Midbrain (tissue), 1 donor: ENCODE measurements around the gene AFF3.
"Not testable (repeated sequence)": the region's sequence is repeated elsewhere in the genome, so short reads cannot be mapped to it uniquely, and the experiment has no call there.

Experiments used
- DNase-seq: peaks from one replicate; lab custom pipeline; 2025; lab: John Stamatoyannopoulos, UW

The AFF3 gene

DNA sequence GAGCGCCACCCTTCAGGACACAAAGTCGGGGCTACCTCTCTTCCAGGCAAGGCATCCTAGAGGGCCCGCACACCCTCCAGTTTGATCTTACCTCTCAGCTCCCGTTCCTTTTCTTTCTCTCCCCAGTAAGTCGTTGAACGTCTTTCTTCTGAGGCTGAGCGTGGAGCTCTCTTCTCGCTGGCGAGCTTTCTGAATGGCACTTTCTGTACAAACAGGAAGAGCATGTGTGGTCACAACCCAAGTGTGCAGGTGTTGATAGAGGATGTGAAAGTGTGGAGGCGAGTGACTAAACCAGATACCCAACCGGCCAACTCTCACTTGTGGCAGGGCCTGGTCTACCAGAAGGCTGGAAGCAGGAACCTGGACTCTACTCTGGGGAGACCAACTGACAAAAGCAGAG is at the start of gene AFF3:
Gene AFF3, minus strand, starts transcription at position 198 of the 400 bp plus-strand sequence. CDS start 38,136 bp downstream, outside the sequence.
- DNase-seq, result no peak

DNA sequence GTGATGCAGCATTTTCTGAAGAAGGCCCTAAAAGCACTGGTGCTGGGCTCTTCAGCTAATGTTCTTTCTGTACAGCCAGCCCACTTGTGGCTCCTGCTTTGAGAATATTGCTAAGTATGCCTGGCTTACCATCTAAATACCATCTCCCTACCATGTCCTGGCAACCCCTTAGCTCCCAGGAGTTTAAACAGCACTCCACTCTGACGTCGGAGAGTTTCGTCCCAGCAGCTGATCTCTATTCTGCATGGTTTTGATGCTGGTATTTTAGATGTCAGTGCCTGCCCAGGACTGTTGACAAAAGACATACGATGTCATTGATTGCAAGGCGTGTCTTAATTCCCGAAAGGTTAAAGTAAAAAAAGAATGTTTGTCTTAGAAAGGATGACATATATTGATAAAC is 47.0 kb upstream of the AFF3 start:
- DNase-seq, result no peak

DNA sequence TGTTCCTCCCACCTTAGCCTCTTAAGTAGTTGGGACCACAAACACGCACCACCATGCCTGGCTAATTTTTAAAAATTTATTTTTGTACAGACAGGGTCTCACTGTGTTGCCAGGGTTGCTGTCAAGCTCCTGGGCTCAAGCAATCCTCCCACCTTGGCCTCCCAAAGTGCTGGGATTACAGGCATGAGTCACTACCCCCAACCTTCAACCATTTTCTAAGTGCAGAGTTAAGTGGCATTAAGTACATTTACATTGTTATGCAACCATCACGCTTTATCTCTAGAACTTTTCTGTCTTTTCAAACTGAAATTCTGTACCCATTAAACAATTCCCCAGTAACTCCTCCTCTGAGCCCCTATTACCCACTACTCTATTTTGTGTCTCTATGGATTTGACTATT is 45.9 kb upstream of the AFF3 start:
- DNase-seq, result no peak

DNA sequence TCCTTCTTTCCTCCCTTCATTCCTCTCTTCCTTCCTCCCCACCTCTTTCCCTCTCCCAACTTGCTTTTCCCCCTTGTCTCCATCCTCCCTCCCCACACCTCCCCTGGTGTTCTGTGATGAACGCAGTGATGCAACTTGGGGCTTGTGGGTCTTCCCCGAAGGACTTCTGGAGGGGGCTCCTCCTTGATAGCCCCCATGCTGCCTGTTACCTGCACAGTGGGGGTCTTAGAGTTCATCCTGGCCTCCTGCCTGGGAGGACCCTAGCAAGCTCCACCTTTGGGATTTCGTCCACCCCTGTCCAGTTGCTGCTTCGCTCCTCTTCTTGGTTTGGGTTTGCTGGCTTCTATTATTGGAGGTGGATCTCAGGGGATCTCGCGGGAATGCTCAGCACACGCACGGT is 43.7 kb upstream of the AFF3 start:
- no peak for DNase-seq

GRCh38 chr2:100185516-100185915 is 43.1 kb upstream of the AFF3 start:
- DNase-seq, result no peak

GRCh38 chr2:100185105-100185504 is 42.7 kb upstream of the AFF3 start:
- DNase-seq, result no peak

DNA sequence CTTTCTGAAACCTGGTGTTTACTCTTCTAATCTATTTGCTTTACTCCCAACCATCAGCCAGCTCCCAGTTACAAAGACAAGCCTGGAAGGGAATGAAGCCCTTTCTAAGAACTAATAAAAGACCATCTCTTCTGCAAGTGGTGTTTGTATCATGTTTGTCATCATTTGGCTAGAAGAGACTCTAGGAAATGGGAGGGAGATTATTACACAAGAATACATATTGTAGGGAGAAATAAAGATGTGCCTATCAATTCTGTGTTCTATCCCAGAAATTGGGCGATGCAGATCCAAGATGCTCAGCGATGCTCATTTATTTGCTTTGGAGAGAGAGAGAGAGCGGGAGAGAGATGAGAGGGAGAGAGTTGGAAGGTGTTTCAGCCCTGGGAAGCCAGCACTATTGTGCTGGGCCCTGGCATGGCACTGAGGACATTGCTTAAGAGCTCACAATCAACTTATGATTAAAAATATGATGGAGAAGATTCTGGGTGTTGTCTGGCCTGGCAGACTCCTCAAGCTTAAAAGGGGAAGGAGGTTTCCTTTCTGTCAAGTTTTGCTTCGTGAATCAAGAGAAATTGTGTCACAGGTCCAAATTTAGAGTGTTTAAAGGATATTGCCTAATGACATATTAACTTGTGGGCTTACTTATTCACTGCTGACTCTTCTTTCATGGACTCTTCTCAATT is 41.8 kb upstream of the AFF3 start:
- DNase-seq, result no peak

DNA sequence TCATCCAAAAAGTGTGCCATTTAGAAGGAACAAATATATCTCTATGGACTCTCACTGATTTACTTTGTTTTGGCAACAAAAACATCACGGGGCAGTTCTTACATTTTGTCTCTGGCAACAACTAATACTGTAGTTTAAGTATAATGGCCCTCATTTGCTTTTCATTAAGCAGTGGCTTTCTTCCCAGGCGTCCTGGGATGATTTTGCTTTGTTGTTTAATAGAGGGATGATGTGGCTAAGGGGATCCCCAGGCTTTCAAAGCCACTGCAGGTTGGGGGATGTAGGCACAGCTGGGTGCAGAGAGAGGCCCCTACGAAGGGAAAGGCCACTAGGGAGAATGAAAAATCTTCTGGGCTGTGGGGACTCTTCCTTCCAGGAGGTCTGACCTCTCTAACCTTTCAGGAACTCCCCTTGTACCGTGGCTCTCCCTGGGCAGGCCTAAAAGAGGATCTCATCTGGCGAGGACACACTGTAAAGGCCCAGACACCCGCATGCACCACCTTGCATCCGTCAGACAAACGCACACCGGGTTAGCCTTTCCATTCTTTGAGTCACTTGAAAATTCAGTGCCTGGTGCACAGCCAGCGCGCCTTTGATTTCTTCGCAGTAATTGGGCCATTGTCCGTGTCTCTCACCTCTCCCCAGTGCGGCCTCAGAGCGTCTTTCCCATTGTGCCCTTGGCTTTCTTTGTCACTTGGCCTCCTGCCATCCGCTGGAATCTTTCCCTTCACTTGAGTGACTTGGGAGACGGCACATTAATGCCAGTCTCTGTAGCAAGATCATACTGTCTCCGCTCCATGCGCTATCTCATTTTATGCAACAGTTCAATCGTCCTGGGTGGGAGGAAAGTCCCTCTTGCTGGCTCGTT is 40.3 kb upstream of the AFF3 start:
- no peak for DNase-seq

DNA sequence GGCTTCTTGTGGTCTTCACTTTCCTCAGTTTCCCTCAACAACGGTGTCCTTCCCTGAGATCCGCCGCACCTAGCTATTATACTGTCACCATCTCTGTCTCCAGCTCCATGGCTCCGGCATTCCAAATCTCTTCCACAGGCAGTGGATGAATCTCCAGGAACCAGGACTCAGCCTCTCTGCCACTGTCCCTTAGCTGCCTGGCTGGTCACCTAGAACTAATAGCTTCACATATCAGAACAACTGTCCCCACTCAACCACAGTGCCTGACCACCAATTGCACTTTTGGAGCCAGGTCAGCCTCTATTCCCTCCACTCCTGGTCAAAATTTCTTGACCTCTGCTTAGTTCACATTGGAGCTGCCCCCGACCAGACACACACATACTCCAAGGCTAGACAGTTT is 38.1 kb upstream of the AFF3 start:
- no peak for DNase-seq

GRCh38 chr2:100179806-100180205 is 37.4 kb upstream of the AFF3 start:
- DNase-seq, result no peak

GRCh38 chr2:100178864-100179263 is 36.5 kb upstream of the AFF3 start:
- DNase-seq, result no peak

DNA sequence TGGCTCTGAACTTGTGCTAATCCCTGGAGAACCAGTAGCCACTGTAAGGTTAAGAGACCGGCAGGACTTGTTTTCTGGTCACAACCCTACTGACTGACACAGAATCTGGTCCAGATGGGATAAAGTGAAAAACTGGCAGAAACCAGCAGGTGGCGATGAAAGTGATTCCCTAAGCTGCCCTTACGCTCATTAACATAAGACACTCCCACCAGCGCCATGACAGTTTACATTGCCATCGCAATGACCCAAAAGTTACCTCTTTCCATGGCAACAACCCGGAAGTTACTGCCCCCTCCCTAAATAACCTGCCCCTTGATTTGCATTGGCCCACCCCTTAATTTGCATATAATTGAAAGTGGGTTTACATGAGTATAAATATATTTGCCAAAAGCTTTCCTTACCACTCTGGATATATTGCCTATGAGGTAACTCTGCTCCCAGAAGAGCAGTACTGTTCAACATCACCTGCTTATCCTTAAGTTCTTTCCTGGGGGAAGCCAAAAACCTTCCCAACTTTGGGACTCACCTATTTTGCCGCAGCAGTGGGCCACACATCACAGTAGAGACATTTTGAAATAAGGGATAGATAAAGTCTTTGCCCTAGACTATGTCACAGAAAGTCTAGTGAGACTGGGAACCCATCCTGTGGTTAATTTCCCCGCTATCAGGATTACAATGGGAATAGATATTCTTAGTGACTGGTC is 35.8 kb upstream of the AFF3 start:
- DNase-seq, result no peak

- DNase-seq, result no peak
Measured at GRCh38 chr2:100176925-100177324, 34.5 kb upstream of the AFF3 start.

- no peak for DNase-seq
Measured at GRCh38 chr2:100174026-100174431, 31.6 kb upstream of the AFF3 start.

DNA sequence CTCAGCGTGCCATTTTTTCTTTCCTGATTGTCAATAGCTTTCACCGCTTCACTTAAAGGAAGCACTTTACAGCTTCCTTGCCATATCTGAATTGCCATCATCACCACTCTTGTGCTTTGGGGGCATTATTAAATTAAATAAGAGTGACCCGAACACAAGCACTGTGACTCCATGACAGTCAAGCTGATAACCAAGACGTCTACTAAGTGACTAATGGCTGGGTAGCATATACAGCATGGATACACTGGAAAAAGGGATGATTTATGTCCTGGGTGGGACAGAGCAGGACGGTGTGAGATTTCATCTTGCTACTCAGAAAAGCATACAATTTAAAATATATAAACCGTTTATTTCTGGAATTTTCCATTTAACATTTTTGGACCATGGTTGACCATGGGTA is 24.3 kb upstream of the AFF3 start:
- DNase-seq, result no peak

- DNase-seq, result no peak
Measured at GRCh38 chr2:100163605-100164004, 21.2 kb upstream of the AFF3 start.

DNA sequence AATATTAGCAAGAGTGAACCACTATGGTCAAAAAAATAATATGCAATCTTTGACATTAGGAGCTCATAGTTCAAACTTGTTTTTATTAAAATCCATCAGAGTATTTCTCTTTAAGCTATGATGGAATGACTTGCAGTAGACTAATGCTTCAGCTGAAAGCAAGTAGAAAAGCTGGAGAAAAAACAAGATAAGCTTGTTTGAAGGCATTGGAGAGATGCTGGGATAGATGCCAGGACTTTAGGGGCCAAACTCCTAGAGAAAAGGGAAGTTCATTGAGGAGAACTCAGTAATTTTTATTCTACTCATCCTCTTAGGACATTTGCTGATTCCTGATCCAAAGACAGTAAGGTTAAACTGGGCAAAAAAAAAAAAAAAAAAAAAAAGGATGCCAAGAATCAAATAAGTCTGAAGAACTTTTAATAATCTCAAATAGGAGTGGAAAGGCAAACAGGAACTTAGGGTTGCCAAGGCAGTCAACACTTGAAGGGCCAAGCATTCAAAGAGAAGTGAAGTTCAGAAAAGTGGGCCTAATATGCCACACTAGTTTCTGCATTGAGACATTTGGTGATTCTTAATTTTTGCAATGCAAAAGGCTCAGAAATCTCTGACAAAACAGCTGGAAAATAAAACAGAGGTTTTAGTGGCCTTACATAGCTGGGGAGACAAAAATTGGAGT is 19.7 kb upstream of the AFF3 start:
- DNase-seq, result no peak

- DNase-seq, result no peak
Measured at GRCh38 chr2:100160396-100160795, 18.0 kb upstream of the AFF3 start.

DNA sequence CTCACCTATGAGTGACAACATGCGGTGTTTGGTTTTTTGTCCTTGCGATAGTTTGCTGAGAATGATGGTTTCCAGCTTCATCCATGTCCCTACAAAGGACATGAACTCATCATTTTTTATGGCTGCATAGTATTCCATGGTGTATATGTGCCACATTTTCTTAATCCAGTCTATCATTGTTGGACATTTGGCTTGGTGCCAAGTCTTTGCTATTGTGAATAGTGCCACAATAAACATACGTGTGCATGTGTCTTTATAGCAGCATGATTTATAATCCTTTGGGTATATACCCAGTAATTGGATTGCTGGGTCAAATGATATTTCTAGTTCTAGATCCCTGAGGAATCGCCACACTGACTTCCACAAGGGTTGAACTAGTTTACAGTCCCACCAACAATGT is 9.4 kb upstream of the AFF3 start:
- not testable (repeated sequence) for DNase-seq

- DNase-seq, result no peak
Measured at GRCh38 chr2:100151310-100151709, 8.9 kb upstream of the AFF3 start.

DNA sequence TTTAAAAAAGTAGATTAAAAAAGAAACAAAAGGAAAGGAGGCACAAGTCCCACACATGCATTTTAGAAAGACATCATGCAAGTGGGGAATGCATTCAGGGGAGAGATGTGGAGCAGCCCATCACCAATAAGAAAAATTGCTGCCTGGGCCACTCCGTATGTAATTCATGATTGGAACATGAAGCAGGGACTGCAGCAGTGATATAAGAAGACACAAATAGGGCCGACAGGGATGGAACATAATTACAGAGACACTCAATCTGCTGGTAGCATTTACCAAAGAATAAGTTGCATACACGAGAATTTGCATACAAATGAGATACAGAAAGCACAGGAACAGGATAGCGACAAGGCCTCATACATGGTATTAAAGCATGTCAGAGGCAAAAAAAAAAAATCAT is 6.5 kb upstream of the AFF3 start:
- DNase-seq, result no peak

DNA sequence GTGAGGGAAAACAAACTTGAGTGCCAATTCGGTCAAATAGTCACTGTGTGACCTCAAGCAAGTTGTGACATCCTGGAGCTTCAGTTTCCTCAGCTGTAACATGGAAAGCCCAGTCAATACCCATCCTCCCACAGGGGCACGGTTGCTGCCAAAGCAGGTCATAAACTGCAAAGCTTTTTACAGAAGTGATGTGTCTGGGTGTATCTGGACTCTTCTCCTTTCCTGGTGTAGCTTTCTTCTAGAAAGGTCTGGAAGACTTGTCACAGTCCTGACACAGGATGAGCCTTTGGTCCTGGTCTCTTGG is 4.2 kb upstream of the AFF3 start:
- no peak for DNase-seq
